ENCODE measurements around the gene UFC1.
A peak's percentile ranks its signal among the peaks of the same experiment; 100 is the strongest.

Gene UFC1

GRCh38 chr1:161172349-161172748, 18.6 kb downstream of the UFC1 start:
- DNase-seq, result no peak

- no peak for DNase-seq
These were observed 19.1 kb downstream of the UFC1 start for GRCh38 chr1:161172776-161173376.

GRCh38 chr1:161173711-161174110, 19.9 kb downstream of the UFC1 start:
- DNase-seq, result no peak

- DNase-seq, result no peak
These were observed 21.1 kb downstream of the UFC1 start for GRCh38 chr1:161174911-161175310.

- no peak for DNase-seq
These were observed 22.1 kb downstream of the UFC1 start for GRCh38 chr1:161175771-161176453.

GRCh38 chr1:161176468-161177111, 22.8 kb downstream of the UFC1 start:
- no peak for DNase-seq

GRCh38 chr1:161177112-161177935, 23.5 kb downstream of the UFC1 start, which contains the start of gene B4GALT3:
B4GALT3 (minus strand) TSS chr1:161177507; CDS start chr1:161176060, 1,447 bp downstream.
- DNase-seq, result peak; percentile 66 to 73

GRCh38 chr1:161177936-161178244, 24.1 kb downstream of the UFC1 start:
- peak in 1 of 2 experiments; percentile 36 for DNase-seq

- DNase-seq, result no peak
These were observed 25.9 kb downstream of the UFC1 start for GRCh38 chr1:161179698-161180097.

- DNase-seq, result peak; percentile 62 to 64
These were observed 26.9 kb downstream of the UFC1 start for GRCh38 chr1:161180639-161181038.

GRCh38 chr1:161182214-161182613, 28.4 kb downstream of the UFC1 start:
- no peak for DNase-seq

GRCh38 chr1:161185282-161185682, 31.5 kb downstream of the UFC1 start:
- DNase-seq, result peak; percentile 99

GRCh38 chr1:161185732-161186311, 32.0 kb downstream of the UFC1 start:
- peak; percentile 82 to 84 for DNase-seq

GRCh38 chr1:161187311-161187710, 33.5 kb downstream of the UFC1 start:
- no peak for DNase-seq

- no peak for DNase-seq
These were observed 34.6 kb downstream of the UFC1 start for GRCh38 chr1:161188381-161188780.

GRCh38 chr1:161189036-161189435, 35.3 kb downstream of the UFC1 start:
- DNase-seq, result no peak

GRCh38 chr1:161190962-161191521, 37.3 kb downstream of the UFC1 start:
- DNase-seq, result no peak

- no peak for DNase-seq
These were observed 38.2 kb downstream of the UFC1 start for GRCh38 chr1:161191971-161192370.

GRCh38 chr1:161192476-161193465, 39.0 kb downstream of the UFC1 start:
- DNase-seq, result peak; percentile 91 to 93

GRCh38 chr1:161193561-161194235, 39.9 kb downstream of the UFC1 start:
- DNase-seq, result no peak

- DNase-seq, result peak; percentile 12 to 25
These were observed 41.4 kb downstream of the UFC1 start for GRCh38 chr1:161195171-161195570.

Measured in Kasumi-1 (cell line).